Neuron (in vitro differentiated cells): ENCODE data around the gene TMEM106C.

Source experiments
- H2AFZ ChIP-seq: one replicate; pipeline ENCODE4 v1.6.1; 2013; ENCODE audit warnings: low read depth, mild to moderate bottlenecking, inconsistent platforms, low read length, moderate library complexity
- H3K27me3 ChIP-seq: one replicate; pipeline ENCODE4 v1.6.1; 2013; ENCODE audit warnings: low read length; ENCODE audit not compliant: insufficient read depth
- H3K36me3 ChIP-seq: one replicate; pipeline ENCODE4 v1.6.1; 2013; ENCODE audit warnings: low read length; ENCODE audit not compliant: insufficient read depth
- H3K4me1 ChIP-seq: one replicate; pipeline ENCODE4 v1.6.1; 2013; ENCODE audit warnings: low read length; ENCODE audit not compliant: insufficient read depth
- H3K4me3 ChIP-seq: 2 replicates; pipeline ENCODE4 v1.5.1; 2013; ENCODE audit warnings: mild to moderate bottlenecking, low read length, moderate library complexity
- H3K9me3 ChIP-seq: one replicate; pipeline ENCODE4 v1.6.1; 2013; ENCODE audit warnings: low read length

The TMEM106C gene

GRCh38 chr12:47963340-47964040 is at the start of gene TMEM106C:
TSS of gene TMEM106C (plus strand) at chr12:47963596. CDS start at chr12:47964237, 641 bp downstream.
- peaks cover 14% of the 10 kb centered on the region for H3K4me1 ChIP-seq
- H3K27me3 ChIP-seq = no peaks in the 10 kb centered on the region
- H3K36me3 ChIP-seq = peaks cover 24% of the 10 kb centered on the region
- H3K4me3 ChIP-seq = peak within 1 kb of the TSS; percentile 86
- no peaks in the 10 kb centered on the region for H3K9me3 ChIP-seq
- peak within 1 kb of the TSS; percentile 95 for H2AFZ ChIP-seq

GRCh38 chr12:47920913-47921312 is 42.5 kb upstream of the TMEM106C start:
- no peaks in the 10 kb centered on the region for H3K36me3 ChIP-seq
- H2AFZ ChIP-seq = no peak overlapping the region
- no peaks in the 10 kb centered on the region for H3K4me1 ChIP-seq
- no peak overlapping the region for H3K4me3 ChIP-seq
- peaks cover 10% of the 10 kb centered on the region for H3K27me3 ChIP-seq
- H3K9me3 ChIP-seq = no peaks in the 10 kb centered on the region

GRCh38 chr12:47921907-47922306 is 41.5 kb upstream of the TMEM106C start:
- H3K4me3 ChIP-seq = no peak overlapping the region
- no peaks in the 10 kb centered on the region for H3K9me3 ChIP-seq
- no peaks in the 10 kb centered on the region for H3K4me1 ChIP-seq
- H2AFZ ChIP-seq = no peak overlapping the region
- H3K27me3 ChIP-seq = peaks cover 13% of the 10 kb centered on the region
- H3K36me3 ChIP-seq = no peaks in the 10 kb centered on the region

GRCh38 chr12:47927346-47927745 is 36.0 kb upstream of the TMEM106C start:
- H3K36me3 ChIP-seq = no peaks in the 10 kb centered on the region
- no peaks in the 10 kb centered on the region for H3K4me1 ChIP-seq
- peaks cover 37% of the 10 kb centered on the region for H3K27me3 ChIP-seq
- no peak overlapping the region for H2AFZ ChIP-seq
- H3K9me3 ChIP-seq = no peaks in the 10 kb centered on the region
- H3K4me3 ChIP-seq = no peak overlapping the region

- Histone ChIP-seq H3K4me1 (peaks cover 2% of the 10 kb centered on the region), H3K36me3 (no peaks in the 10 kb centered on the region)
These were observed 32.8 kb upstream of the TMEM106C start for GRCh38 chr12:47930634-47931033.

GRCh38 chr12:47931187-47931586 is 32.2 kb upstream of the TMEM106C start:
- peaks cover 34% of the 10 kb centered on the region for H3K27me3 ChIP-seq
- no peak overlapping the region for H2AFZ ChIP-seq
- peaks cover 2% of the 10 kb centered on the region for H3K4me1 ChIP-seq

More at GRCh38 chr12:47930634-47931033, 32.8 kb upstream of the TMEM106C start:
- Histone ChIP-seq H2AFZ (no peak overlapping the region), H3K4me3 (no peak overlapping the region), H3K27me3 (peaks cover 36% of the 10 kb centered on the region), H3K9me3 (no peaks in the 10 kb centered on the region)

GRCh38 chr12:47935184-47935583 is 28.2 kb upstream of the TMEM106C start:
- Histone ChIP-seq H3K9me3 (no peaks in the 10 kb centered on the region), H3K4me1 (peaks cover 2% of the 10 kb centered on the region), H3K27me3 (peaks cover 5% of the 10 kb centered on the region)

More at GRCh38 chr12:47931187-47931586, 32.2 kb upstream of the TMEM106C start:
- H3K9me3 ChIP-seq = no peaks in the 10 kb centered on the region
- no peak overlapping the region for H3K4me3 ChIP-seq
- no peaks in the 10 kb centered on the region for H3K36me3 ChIP-seq

GRCh38 chr12:47938093-47938492 is 25.3 kb upstream of the TMEM106C start:
- Histone ChIP-seq H3K4me1 (peaks cover 2% of the 10 kb centered on the region), H3K4me3 (no peak overlapping the region), H3K36me3 (no peaks in the 10 kb centered on the region), H3K27me3 (peaks cover 4% of the 10 kb centered on the region), H2AFZ (no peak overlapping the region), H3K9me3 (no peaks in the 10 kb centered on the region)

More at GRCh38 chr12:47935184-47935583, 28.2 kb upstream of the TMEM106C start:
- no peaks in the 10 kb centered on the region for H3K36me3 ChIP-seq
- no peak overlapping the region for H2AFZ ChIP-seq
- H3K4me3 ChIP-seq = no peak overlapping the region

- Histone ChIP-seq H2AFZ (no peak overlapping the region), H3K27me3 (peaks cover 8% of the 10 kb centered on the region), H3K9me3 (no peaks in the 10 kb centered on the region), H3K4me1 (peaks cover 2% of the 10 kb centered on the region), H3K4me3 (no peak overlapping the region), H3K36me3 (no peaks in the 10 kb centered on the region)
These were observed 24.8 kb upstream of the TMEM106C start for GRCh38 chr12:47938594-47938993.

- H3K27me3 ChIP-seq = peaks cover 9% of the 10 kb centered on the region
These were observed 24.3 kb upstream of the TMEM106C start for GRCh38 chr12:47939009-47939601.

GRCh38 chr12:47940773-47941474 is 22.5 kb upstream of the TMEM106C start:
- H3K9me3 ChIP-seq = no peaks in the 10 kb centered on the region
- H2AFZ ChIP-seq = no peak overlapping the region
- no peak overlapping the region for H3K4me3 ChIP-seq
- H3K4me1 ChIP-seq = no peaks in the 10 kb centered on the region
- peaks cover 16% of the 10 kb centered on the region for H3K27me3 ChIP-seq
- H3K36me3 ChIP-seq = no peaks in the 10 kb centered on the region

More at GRCh38 chr12:47939009-47939601, 24.3 kb upstream of the TMEM106C start:
- Histone ChIP-seq H3K4me3 (no peak overlapping the region), H3K9me3 (no peaks in the 10 kb centered on the region), H2AFZ (no peak overlapping the region), H3K4me1 (peaks cover 2% of the 10 kb centered on the region), H3K36me3 (no peaks in the 10 kb centered on the region)

GRCh38 chr12:47941475-47941780 is 22.0 kb upstream of the TMEM106C start:
- Histone ChIP-seq H3K4me3 (no peak overlapping the region), H3K4me1 (no peaks in the 10 kb centered on the region), H3K27me3 (peaks cover 17% of the 10 kb centered on the region), H2AFZ (no peak overlapping the region), H3K9me3 (no peaks in the 10 kb centered on the region), H3K36me3 (no peaks in the 10 kb centered on the region)

- Histone ChIP-seq H3K4me3 (no peak overlapping the region), H3K9me3 (no peaks in the 10 kb centered on the region), H3K4me1 (no peaks in the 10 kb centered on the region), H3K27me3 (peaks cover 20% of the 10 kb centered on the region), H2AFZ (no peak overlapping the region), H3K36me3 (no peaks in the 10 kb centered on the region)
These were observed 21.4 kb upstream of the TMEM106C start for GRCh38 chr12:47941871-47942613.
